ENCODE measurements around the gene ZNF630.
"Not testable (repeated sequence)": the region's sequence is repeated elsewhere in the genome, so short reads cannot be mapped to it uniquely, and the experiment has no call there.

- TF ChIP-seq EZH2phosphoT487 (IDR thresholded peaks at IDR 0.05; ENCODE audit: insufficient read depth, low read depth); EZH2 (IDR thresholded peaks at IDR 0.05; ENCODE audit: insufficient read depth, poor library complexity, severe bottlenecking): not testable (repeated sequence)
Observed at GRCh38 chrX:48092558-48092957, 21.1 kb upstream of the ZNF630 start.
